GM21367 (cell line): ENCODE data around the gene KBTBD2.
"Not testable (repeated sequence)": the region's sequence is repeated elsewhere in the genome, so short reads cannot be mapped to it uniquely, and the experiment has no call there.

Experiments used
- ATAC-seq: cut with Tn5 transposase; IDR thresholded peaks from one replicate; pipeline ENCODE4 v1.9.1; 2021; ENCODE audit not compliant: unreplicated experiment

The KBTBD2 gene

GRCh38 chr7:32857063-32857462, 34.5 kb downstream of the KBTBD2 start:
- not testable (repeated sequence) for ATAC-seq

DNA sequence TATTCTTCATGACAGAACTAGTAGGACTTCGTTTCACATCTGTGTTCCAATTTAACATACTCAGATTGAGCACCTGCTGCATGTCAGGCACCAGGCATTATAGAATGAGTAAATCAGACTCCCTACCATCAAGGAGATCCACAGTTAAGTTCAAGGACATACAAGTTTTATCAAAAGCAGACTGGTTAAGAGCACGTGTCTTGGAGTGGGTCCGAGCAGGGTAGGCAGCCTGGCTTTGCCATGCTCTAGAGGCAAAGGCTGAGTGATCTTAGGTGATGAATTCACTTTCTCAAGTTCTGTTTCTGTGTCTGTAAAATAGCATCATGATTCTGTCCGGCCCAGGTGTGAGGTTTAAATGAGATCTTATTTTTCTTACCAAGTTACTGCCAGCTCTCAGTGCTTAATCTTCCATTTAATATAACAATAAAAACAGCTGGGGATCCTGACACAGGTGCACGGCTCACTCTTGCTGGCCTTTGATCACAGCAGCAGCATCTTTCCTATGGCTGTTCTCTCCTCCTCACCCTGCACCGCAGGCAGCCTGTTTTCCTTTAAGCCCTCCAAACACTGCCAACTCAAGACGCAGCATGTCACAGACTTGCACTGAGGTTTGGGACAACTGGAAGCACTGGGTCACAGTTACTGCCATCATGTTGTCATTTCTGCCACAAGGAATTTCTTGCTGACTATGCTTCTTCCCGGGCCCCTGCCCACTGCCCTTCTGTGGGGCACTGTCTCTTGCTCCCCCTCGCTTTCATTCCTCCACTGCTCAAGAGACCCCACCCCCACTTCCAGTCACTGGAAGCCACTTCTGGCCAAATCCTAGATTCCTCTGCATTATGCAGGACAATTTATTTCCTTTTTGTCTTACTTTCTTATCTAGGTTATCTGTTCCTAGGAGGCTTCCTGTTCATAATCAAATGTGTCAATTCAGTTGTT, 35.5 kb downstream of the KBTBD2 start:
- not testable (repeated sequence) for ATAC-seq

GRCh38 chr7:32850654-32851053, 40.9 kb downstream of the KBTBD2 start:
- not testable (repeated sequence) for ATAC-seq

GRCh38 chr7:32848655-32849054, 42.9 kb downstream of the KBTBD2 start:
- not testable (repeated sequence) for ATAC-seq

DNA sequence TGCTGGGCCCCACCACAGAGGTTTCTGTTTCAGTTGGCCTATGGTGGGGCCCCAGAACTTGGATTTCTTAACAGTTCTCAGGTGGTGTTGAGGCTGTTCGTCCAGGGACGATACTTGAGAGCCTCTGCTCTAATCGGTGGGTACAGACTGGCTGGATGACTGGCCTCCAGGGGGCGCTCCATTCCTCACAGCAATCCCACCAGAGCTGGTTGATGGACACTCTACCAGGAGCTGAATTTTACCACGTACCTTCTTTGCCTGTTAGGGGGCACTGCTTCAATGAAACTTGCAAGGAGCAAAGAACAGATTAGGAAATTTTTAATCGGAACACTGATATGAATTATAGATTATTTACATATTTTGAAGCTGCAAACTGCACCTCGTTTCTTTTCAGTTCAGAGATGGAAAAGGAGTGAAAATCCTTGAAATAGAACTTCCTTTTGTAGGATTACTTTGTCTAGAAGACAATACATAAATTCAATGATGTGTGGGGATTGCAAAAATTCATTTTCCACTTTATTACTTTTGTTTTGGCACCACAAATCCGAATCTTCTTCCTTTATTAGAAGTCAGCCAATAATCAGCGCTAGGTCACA, 44.8 kb downstream of the KBTBD2 start:
- ATAC-seq, result peak; percentile 100

DNA sequence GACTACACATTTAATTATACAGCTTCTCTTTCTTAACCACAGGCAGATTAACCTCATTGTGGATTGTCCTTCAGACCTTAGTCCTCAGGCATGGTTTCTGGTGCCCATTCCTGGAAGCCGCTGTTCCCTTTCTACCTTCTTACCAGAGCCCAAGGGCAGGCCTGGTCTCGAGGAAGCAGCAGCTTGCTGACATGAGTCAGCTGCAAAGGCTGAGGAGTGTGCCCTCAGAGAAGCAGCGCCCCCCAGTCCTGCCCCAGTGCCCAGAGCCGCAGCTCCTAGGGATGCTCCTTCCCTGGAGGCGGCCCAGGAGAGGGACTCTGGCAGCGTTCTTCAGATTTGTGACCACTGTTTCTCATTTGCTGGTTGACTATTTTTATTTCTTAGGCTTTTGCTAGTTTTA, 46.8 kb downstream of the KBTBD2 start:
- not testable (repeated sequence) for ATAC-seq

- not testable (repeated sequence) for ATAC-seq
Observed at GRCh38 chr7:32843763-32844162, 47.8 kb downstream of the KBTBD2 start.

DNA sequence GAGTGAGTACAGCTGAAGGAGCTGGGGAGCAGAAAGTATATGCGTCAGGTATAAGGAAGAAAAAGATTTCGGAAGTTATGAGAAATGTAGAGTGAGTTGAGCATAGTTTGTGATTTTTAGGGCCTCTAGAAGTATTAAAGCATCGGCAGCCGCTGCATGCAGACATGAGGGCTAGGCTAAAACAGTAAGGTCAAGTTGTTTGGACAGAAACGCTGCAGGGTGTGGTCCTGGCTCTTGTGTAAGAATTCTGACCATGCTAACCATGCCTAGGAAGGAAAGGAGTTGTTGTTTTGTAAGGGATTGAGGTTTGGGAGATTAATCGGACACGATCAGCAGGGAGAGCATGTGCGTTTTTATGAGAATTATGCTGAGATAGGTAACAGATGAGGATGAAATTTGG, 51.7 kb downstream of the KBTBD2 start:
- not testable (repeated sequence) for ATAC-seq

GRCh38 chr7:32828996-32829752, 62.4 kb downstream of the KBTBD2 start:
- peak; percentile 65 for ATAC-seq
